NCI-H128 (cell line): ENCODE measurements around the gene GLUD1.

ENCODE experiments used
- DNase-seq: peaks from one replicate; lab custom pipeline; 2025; ENCODE audit not compliant: unreplicated experiment; lab: John Stamatoyannopoulos, UW

Gene GLUD1

DNA sequence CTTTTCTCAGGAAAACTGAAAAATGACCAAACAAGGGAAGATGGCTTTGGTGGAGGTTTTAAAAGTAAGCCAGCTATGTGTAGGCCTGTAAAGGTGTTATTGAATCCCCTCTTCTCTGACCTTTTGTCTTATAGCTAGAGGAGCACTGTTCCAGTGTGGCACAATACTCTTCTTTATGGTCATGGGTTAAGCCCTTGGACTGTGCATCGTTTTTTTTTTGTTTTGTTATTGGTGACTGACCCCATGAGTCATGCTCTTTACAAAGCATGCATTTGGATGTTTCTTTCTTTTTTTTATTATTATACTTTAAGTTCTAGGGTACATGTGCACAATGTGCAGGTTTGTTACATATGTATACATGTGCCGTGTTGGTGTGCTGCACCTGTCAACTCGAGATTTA lies 94.2 kb downstream of the GLUD1 start:
- no peak for DNase-seq
